Stimulated activated CD4-positive, alpha-beta T cell treated with anti-CD3 and anti-CD28 coated beads, Interleukin-1b, Interleukin-23, amount 100 ng/mL, for 1 hour (primary cell): ENCODE data around the gene FSIP1.

Experiments
- DNase-seq, 2 donors: peaks; one replicate each; pipeline ENCODE4 v3.0.0-alpha.2; 2020; ENCODE audit warnings: low read depth in 2 of 2

The FSIP1 gene

GRCh38 chr15:39594446-39595337, 187.9 kb downstream of the FSIP1 start:
- no peak for DNase-seq

GRCh38 chr15:39593656-39594445, 188.8 kb downstream of the FSIP1 start:
- DNase-seq: no peak

DNA sequence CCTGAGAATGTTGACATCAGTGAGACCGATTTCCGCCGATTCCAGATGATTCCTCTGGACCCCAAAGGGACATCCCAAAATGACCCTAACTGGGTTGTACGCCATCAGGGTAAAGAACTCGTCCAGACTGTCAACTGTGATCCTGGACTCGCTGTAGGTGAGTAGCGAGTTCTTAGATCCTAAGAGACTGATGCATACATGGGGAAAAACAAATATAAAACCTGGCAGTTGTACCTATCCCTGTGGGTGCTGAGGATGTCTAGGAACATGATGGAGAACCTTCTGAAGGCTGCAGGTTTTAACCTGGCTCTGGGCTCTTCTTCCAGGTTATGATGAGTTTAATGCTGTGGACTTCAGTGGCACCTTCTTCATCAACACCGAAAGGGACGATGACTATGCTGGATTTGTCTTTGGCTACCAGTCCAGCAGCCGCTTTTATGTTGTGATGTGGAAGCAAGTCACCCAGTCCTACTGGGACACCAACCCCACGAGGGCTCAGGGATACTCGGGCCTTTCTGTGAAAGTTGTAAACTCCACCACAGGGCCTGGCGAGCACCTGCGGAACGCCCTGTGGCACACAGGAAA, 189.5 kb downstream of the FSIP1 start:
- no peak for DNase-seq

DNA sequence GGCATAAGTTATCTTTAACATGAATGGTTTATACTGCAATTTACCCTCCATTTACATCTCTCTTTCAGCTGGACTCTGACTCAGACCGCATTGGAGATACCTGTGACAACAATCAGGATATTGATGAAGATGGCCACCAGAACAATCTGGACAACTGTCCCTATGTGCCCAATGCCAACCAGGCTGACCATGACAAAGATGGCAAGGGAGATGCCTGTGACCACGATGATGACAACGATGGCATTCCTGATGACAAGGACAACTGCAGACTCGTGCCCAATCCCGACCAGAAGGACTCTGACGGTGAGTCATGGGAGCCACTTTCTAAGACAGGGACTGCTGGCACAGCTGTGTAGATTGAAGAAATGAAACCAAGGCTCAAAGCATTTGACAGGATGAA, 190.1 kb downstream of the FSIP1 start:
- DNase-seq: no peak

DNA sequence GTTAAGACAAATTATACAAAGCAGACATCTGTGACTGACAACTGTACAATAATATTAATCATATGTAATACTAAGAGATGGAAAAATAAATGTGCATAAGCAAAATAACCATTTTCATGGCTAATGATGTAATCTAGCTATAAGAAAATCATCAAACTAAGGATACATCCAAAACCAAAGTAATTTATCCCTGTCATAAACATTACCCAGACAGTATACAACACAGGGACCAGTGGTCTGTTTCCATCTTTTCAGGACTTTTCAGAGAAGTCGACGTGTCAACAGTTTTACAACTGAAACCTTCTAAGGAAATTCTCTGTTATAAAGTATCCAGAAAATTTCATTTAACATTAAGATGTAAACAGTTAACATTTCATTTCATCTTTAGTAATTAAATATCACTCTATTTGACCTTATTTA, 190.7 kb downstream of the FSIP1 start:
- no peak for DNase-seq

- no peak for DNase-seq
These were observed 191.3 kb downstream of the FSIP1 start for GRCh38 chr15:39591141-39591895.

GRCh38 chr15:39589815-39590644, 192.6 kb downstream of the FSIP1 start:
- no peak for DNase-seq

DNA sequence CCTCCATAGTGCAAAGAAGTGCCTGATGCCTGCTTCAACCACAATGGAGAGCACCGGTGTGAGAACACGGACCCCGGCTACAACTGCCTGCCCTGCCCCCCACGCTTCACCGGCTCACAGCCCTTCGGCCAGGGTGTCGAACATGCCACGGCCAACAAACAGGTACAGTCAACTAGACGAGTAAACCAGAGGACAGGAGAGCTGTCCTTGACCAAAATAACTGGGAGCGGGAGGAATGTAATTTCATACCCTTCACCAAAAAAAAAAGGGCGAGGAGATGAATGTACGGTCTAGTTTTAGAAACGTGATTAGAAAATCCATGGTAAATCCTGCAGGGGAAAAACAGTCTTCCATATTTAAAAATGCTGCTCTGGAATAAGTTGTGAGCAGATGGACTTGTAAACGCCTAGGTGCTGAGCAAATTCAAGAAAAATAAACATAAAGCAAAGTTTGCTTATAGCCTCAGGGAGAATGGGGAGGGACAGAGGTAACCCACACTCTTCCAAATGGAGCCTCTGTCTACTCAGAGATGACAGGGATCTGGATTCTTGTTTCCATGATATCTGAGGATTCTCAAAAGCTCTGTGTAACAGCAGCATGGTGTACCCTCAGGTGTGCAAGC, 193.3 kb downstream of the FSIP1 start:
- DNase-seq: no peak

DNA sequence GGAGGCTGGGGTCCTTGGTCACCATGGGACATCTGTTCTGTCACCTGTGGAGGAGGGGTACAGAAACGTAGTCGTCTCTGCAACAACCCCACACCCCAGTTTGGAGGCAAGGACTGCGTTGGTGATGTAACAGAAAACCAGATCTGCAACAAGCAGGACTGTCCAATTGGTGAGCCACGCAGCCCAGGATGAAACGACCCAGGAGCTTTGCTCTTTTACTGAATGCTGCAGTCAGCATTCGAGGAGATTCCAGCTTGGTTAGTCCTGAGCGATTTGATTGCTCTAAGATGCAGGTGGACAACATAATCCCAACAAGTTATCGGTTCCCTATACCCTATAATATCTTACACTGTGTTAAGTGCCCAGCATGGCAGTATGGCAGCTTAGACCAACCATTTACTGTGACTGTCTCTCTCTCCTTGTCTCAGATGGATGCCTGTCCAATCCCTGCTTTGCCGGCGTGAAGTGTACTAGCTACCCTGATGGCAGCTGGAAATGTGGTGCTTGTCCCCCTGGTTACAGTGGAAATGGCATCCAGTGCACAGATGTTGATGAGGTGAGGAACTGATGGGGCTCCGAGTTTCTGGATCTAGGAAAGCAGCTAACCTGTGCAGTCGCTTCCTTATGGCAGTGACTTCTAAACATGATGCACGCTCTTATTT, 194.0 kb downstream of the FSIP1 start:
- DNase-seq: no peak

DNA sequence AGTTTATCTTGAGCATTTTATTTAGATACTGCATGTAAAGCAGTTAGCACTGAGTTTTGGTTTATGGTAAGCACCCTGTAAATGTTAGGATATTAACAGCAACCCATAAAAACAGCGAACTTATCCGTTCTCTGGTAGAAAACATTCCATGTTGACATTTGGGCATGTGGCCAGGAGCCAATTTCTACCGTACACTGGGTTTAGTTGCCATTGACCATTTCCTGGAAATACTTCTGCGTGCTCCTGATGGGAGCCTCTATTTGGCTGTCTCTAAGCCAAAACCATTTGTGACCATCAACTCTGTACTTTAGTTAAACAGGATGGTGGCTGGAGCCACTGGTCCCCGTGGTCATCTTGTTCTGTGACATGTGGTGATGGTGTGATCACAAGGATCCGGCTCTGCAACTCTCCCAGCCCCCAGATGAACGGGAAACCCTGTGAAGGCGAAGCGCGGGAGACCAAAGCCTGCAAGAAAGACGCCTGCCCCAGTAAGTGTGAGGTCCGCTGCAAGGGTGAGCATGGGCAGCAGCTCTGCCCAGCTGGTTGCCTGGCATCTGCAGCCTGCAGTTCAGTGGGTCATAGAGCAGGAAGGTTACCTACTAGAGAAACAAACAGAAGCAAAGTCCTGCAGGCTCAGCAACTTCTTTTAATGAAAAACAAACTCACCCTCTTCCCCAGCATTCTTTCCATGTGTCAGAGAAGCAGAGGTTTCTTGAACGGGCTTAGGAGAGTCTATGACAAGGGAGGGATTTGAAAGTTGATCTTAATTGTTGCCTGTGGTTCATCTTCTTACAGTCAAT, 194.7 kb downstream of the FSIP1 start:
- no peak for DNase-seq

DNA sequence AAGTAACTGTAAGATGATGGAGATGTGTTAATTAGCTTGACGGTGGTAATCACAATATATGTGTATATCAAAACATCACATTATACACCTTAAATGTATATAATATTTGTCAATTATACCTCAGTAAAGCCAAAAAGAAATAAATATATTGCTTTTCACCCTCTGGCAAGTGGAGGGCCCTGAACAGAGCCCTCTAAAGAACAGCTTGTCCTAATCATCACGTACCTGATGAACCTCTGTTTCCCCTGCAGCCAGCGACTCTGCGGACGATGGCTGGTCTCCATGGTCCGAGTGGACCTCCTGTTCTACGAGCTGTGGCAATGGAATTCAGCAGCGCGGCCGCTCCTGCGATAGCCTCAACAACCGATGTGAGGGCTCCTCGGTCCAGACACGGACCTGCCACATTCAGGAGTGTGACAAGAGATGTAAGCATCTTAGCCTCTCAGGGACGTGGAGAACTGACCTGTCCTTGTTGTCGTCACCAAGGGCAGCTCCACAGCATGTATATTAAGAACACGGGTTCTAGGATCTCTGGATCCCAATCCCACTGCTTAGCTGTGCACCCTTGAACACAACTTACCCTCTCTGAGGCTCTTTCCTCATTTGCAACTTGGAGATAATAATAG, 195.4 kb downstream of the FSIP1 start:
- no peak for DNase-seq

GRCh38 chr15:39586387-39587095, 196.1 kb downstream of the FSIP1 start:
- no peak for DNase-seq

DNA sequence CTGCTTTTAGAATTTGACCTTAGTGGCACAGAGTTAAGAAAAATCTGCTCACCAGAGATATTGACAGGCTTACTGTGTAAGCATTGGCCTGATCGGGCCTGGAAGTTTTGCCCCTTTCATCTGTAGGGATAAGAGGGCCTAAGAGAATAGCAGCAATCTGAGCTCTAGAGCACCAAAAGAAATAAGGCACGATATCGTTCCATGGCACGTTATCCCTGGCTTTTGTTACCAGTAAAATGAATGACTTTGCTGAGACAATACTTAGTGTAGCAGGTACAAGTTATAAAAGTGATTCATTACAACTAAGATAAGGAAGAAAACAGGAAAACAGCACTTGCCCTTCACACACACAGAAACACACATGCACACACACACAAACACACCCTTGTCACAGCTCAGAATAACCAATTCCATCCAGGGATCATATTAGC, 196.8 kb downstream of the FSIP1 start:
- no peak for DNase-seq

GRCh38 chr15:39585389-39585841, 197.2 kb downstream of the FSIP1 start:
- no peak for DNase-seq

DNA sequence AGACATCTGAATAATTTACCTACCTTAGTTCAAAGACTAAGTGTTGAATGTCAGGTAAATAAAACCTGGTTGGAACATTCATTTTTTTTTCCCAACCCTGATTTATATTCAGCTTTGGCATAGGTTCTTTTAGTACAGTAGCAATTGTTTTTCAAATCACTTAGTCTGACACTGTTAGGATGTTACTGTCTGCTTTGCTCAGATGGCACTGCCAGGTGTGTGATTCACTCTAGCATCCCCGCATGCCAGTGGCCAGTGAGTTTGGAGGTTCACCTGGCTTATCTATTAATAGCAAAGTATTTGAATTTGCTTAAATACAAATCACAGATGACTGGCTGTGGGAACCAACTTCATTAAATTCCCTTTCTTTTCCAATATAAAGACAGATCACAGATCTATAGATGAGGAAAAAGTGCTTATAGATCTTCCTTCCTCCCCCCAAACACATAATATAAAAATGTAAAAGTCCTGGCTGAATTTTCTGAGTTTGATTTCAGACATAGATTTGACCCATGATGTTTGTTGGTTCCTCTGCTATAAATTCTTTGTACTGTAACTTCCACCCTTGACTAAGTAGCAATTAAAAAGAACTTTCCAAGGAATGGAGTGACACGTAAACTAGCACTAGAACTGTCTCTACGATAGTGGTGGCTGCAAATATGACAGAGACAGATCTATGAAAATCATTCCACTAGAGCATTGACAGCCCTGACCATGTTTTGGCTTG, 197.8 kb downstream of the FSIP1 start:
- no peak for DNase-seq

DNA sequence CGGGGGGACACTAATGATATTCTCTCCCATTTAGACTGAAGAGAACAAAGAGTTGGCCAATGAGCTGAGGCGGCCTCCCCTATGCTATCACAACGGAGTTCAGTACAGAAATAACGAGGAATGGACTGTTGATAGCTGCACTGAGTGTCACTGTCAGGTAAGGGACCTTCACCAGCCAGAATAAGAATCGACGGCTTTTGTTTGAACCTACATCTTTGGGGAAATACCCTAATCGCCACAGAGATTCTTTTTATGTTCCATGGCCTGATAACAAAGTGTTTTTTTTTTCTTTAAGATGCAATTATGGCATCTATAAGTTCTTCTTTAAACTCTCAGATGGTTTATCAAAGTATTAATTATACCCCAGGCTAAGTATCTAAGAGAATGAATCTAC, 198.4 kb downstream of the FSIP1 start:
- no peak for DNase-seq

DNA sequence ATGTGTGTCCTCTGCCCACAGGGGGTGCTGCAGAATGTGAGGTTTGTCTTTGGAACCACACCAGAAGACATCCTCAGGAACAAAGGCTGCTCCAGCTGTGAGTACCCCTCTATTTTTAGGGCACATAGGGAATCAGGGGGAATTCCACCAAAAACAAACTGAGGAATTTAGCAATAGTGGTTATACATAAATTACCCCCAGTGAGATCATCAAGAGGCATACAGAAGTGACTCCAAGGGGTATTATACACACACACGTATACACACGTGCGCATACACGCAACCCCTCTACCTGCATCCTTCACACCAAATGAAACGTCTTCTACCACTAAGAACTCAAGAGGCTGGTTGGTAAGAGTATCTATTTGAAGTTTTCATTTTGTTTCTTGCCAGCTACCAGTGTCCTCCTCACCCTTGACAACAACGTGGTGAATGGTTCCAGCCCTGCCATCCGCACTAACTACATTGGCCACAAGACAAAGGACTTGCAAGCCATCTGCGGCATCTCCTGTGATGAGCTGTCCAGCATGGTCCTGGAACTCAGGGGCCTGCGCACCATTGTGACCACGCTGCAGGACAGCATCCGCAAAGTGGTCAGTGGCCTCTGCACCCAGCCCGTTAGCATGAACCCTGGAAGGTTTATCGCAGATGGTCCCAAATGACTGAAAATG, 198.9 kb downstream of the FSIP1 start:
- no peak for DNase-seq
